Loucy (cell line): ENCODE measurements around the gene AFF3.

Experiments used
- H2AFZ ChIP-seq: fragments of 200-600 bp; sonication (generic); 2 replicates; pipeline ENCODE4 v1.6.0; 2016; ENCODE audit warnings: antibody characterized with exemption, mild to moderate bottlenecking, low read length, moderate library complexity
- H3F3A ChIP-seq: fragments of 200-600 bp; 2 replicates; pipeline ENCODE4 v1.6.0; 2016; ENCODE audit warnings: antibody characterized with exemption, low read depth, mild to moderate bottlenecking
- H3K27me3 ChIP-seq: fragments of 200-600 bp; sonication (generic); 2 replicates; pipeline ENCODE4 v1.6.1; 2014; ENCODE audit warnings: low read length, mild to moderate bottlenecking; ENCODE audit not compliant: insufficient read depth, poor library complexity, severe bottlenecking
- H3K36me3 ChIP-seq: fragments of 200-600 bp; sonication (generic); 2 replicates; pipeline ENCODE4 v1.6.1; 2016; ENCODE audit warnings: low read length; ENCODE audit not compliant: insufficient read depth
- H3K4me1 ChIP-seq: fragments of 200-600 bp; sonication (generic); 2 replicates; pipeline ENCODE4 v1.5.1; 2014; ENCODE audit warnings: low read length, mild to moderate bottlenecking; ENCODE audit not compliant: insufficient read depth, poor library complexity, severe bottlenecking
- H3K4me2 ChIP-seq: fragments of 200-600 bp; sonication (generic); 2 replicates; pipeline ENCODE4 v1.6.0; 2014; ENCODE audit warnings: antibody characterized with exemption, low read length, low read depth, mild to moderate bottlenecking; ENCODE audit not compliant: poor library complexity, severe bottlenecking
- H3K4me3 ChIP-seq: fragments of 200-600 bp; sonication (generic); 2 replicates; pipeline ENCODE4 v1.5.1; 2014; ENCODE audit warnings: low read length, mild to moderate bottlenecking, mixed read lengths; ENCODE audit not compliant: poor library complexity, severe bottlenecking
- H3K79me2 ChIP-seq: fragments of 200-600 bp; sonication (generic); 2 replicates; pipeline ENCODE4 v1.6.1; 2014; ENCODE audit warnings: low read length; ENCODE audit not compliant: insufficient read depth
- H3K9ac ChIP-seq: fragments of 200-600 bp; sonication (generic); 2 replicates; pipeline ENCODE4 v1.6.0; 2014; ENCODE audit warnings: mild to moderate bottlenecking, low read depth, low read length, moderate library complexity; ENCODE audit not compliant: poor library complexity, severe bottlenecking
- H3K9me2 ChIP-seq: fragments of 200-600 bp; sonication (generic); replicated peaks from 2 replicates; pipeline ENCODE4 v1.6.1; 2016; ENCODE audit warnings: low read depth, low read length, mixed read lengths
- H3K9me3 ChIP-seq: fragments of 200-600 bp; sonication (generic); 2 replicates; pipeline ENCODE4 v1.6.1; 2014; ENCODE audit warnings: mild to moderate bottlenecking, antibody characterized with exemption, low read length, low read depth; ENCODE audit not compliant: insufficient read depth
- H4K20me1 ChIP-seq: fragments of 200-600 bp; sonication (generic); 2 replicates; pipeline ENCODE4 v1.6.0; 2014; ENCODE audit warnings: antibody characterized with exemption, low read length, mild to moderate bottlenecking; ENCODE audit not compliant: insufficient read depth, poor library complexity, severe bottlenecking
- EZH2phosphoT487 ChIP-seq: fragments of 200-600 bp; IDR thresholded peaks from 2 replicates; pipeline ENCODE4 v1.6.1; 2018; ENCODE audit warnings: antibody characterized with exemption, mild to moderate bottlenecking, moderate library complexity, borderline replicate concordance
- TF ChIP-seq, protein P1 (sequence below): fragments of 200-600 bp; sonication (generic); conservative IDR thresholded peaks from 2 replicates; pipeline ENCODE4 v1.5.1; 2014; ENCODE audit warnings: mild to moderate bottlenecking, antibody characterized with exemption, low read length

AFF3 gene

DNA sequence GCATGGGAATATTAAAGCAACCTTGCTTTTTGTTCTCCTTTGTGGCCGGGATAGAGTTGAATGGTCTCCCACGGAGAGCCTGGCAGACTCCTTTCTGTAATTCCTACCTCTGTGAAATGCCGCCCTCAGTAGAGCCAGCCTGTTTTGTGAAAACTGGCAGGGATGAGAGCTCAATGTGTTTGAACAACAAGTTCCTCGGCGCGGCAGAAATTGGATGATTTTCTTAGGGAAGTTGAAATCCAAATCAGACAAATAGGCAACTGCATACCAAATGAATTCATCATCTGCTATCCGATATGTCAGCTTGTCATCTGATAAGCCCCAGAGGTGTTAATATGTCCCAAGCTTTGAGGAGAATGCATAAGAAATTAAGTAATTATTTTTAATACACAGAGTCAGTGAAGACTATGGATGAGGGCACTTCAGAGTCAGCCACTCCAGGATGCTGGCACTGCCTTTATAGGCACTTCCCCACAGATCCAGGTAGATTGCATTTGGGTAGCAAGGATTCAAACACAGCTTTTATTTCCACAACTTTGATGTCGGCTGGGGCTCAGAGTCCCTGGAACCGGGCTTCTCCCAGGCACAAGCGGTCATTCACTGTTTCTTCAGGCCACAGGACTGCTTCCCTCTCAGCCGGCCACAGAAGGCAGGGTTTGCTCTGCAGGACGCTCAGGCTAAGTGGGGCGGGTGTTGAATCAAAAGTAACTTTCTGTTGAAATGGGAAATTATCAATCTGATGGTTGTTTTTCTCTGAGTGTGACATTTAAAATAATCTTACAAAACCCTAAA lies 569.8 kb downstream of the AFF3 start:
- H3K4me3 ChIP-seq: no peak overlapping the region
- H4K20me1 ChIP-seq: no peaks in the 10 kb centered on the region

DNA sequence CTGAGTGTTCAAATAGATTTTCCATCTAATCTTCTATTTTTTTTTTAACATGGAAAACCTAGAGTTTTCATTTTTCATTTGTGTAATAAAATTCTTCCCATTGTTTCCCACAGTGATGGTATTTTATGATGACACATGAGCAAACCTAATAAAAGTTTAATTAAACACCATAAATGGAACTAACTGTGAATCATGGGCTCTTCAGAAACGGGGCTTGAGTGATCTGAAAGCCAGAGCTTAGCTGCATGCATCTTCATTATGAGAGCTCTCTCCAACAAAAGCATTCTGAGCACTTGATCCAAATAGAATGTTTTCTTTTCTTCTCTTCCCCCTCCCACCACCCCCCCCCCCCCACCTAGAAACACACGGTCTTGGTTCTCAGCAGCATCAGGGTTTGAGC lies 570.4 kb downstream of the AFF3 start:
- no peaks in the 10 kb centered on the region for H3K27me3 ChIP-seq
- H3K9ac ChIP-seq: no peak overlapping the region
- no peak overlapping the region for H3K4me3 ChIP-seq
- H3K4me1 ChIP-seq: no peaks in the 10 kb centered on the region
- no peaks in the 10 kb centered on the region for H3K36me3 ChIP-seq
- H3K9me2 ChIP-seq: no peaks in the 10 kb centered on the region
- no peaks in the 10 kb centered on the region for H3K9me3 ChIP-seq
- no peaks in the 10 kb centered on the region for H4K20me1 ChIP-seq
- H3F3A ChIP-seq: no peaks in the 10 kb centered on the region
- TF ChIP-seq, protein P1, sequence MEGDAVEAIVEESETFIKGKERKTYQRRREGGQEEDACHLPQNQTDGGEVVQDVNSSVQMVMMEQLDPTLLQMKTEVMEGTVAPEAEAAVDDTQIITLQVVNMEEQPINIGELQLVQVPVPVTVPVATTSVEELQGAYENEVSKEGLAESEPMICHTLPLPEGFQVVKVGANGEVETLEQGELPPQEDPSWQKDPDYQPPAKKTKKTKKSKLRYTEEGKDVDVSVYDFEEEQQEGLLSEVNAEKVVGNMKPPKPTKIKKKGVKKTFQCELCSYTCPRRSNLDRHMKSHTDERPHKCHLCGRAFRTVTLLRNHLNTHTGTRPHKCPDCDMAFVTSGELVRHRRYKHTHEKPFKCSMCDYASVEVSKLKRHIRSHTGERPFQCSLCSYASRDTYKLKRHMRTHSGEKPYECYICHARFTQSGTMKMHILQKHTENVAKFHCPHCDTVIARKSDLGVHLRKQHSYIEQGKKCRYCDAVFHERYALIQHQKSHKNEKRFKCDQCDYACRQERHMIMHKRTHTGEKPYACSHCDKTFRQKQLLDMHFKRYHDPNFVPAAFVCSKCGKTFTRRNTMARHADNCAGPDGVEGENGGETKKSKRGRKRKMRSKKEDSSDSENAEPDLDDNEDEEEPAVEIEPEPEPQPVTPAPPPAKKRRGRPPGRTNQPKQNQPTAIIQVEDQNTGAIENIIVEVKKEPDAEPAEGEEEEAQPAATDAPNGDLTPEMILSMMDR: no peak
- TF ChIP-seq EZH2phosphoT487: no peak
- no peak overlapping the region for H2AFZ ChIP-seq
- H3K79me2 ChIP-seq: no peaks in the 10 kb centered on the region
- no peak overlapping the region for H3K4me2 ChIP-seq

More for the DNA sequence above, 569.8 kb downstream of the AFF3 start:
- Histone ChIP-seq H2AFZ (no peak overlapping the region), H3K9me2 (no peaks in the 10 kb centered on the region), H3K27me3 (no peaks in the 10 kb centered on the region), H3K4me1 (no peaks in the 10 kb centered on the region), H3K79me2 (no peaks in the 10 kb centered on the region), H3K4me2 (no peak overlapping the region), H3K36me3 (no peaks in the 10 kb centered on the region), H3F3A (no peaks in the 10 kb centered on the region), H3K9ac (no peak overlapping the region), H3K9me3 (no peaks in the 10 kb centered on the region)
- no peak for TF ChIP-seq EZH2phosphoT487
- TF ChIP-seq, protein P1: no peak

DNA sequence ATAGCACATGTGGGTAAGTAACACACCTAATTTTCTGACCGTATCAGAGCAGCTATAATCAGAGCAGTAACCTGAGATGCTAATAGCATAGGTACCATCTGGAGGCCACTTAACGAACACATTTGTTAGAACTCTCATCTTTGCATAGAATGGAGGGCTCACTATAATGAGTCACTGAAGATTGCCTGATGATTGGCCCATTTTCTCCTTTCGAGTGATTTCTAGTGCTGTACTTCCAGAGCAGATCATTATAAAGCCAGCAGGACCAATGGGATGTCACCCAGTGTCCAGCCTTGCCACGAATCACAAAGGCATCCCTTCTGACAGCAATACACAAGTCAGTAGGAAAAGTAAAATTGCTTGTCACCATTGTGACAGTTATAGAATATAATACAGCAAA lies 570.9 kb downstream of the AFF3 start:
- H2AFZ ChIP-seq: no peak overlapping the region
- H3K9me3 ChIP-seq: no peaks in the 10 kb centered on the region
- H3K27me3 ChIP-seq: no peaks in the 10 kb centered on the region
- no peak overlapping the region for H3K4me2 ChIP-seq
- no peaks in the 10 kb centered on the region for H3K9me2 ChIP-seq
- no peaks in the 10 kb centered on the region for H4K20me1 ChIP-seq
- TF ChIP-seq, protein P1: no peak
- TF ChIP-seq EZH2phosphoT487: no peak
- no peaks in the 10 kb centered on the region for H3K79me2 ChIP-seq
- no peaks in the 10 kb centered on the region for H3K36me3 ChIP-seq
- H3K9ac ChIP-seq: no peak overlapping the region
- H3K4me1 ChIP-seq: no peaks in the 10 kb centered on the region
- H3K4me3 ChIP-seq: no peak overlapping the region
- H3F3A ChIP-seq: no peaks in the 10 kb centered on the region
